GM23248 (cell line): ENCODE measurements around the gene EYA3.

Source experiments
- EZH2 ChIP-seq: fragments of 200-600 bp; sonication (generic); IDR thresholded peaks from 2 replicates; pipeline ENCODE4 v1.6.1; 2018; ENCODE audit warnings: antibody characterized with exemption, mild to moderate bottlenecking; ENCODE audit not compliant: insufficient read depth, poor library complexity, severe bottlenecking
- EZH2phosphoT487 ChIP-seq: fragments of 200-600 bp; sonication (generic); IDR thresholded peaks from 2 replicates; pipeline ENCODE4 v1.6.1; 2018; ENCODE audit warnings: antibody characterized with exemption, moderate library complexity, mild to moderate bottlenecking, low read depth; ENCODE audit not compliant: insufficient read depth

- TF ChIP-seq EZH2 (no peak), EZH2phosphoT487 (no peak)
These were observed 127.4 kb downstream of the EYA3 start for GRCh38 chr1:27960762-27961645.
